HG02981 (cell line): ENCODE results near the gene AMPD3.

Experiments
- ATAC-seq: cut with Tn5 transposase; IDR thresholded peaks from one replicate; pipeline ENCODE4 v1.9.1; 2021; ENCODE audit warnings: mild to moderate bottlenecking, moderate library complexity; ENCODE audit not compliant: unreplicated experiment

The AMPD3 gene

DNA sequence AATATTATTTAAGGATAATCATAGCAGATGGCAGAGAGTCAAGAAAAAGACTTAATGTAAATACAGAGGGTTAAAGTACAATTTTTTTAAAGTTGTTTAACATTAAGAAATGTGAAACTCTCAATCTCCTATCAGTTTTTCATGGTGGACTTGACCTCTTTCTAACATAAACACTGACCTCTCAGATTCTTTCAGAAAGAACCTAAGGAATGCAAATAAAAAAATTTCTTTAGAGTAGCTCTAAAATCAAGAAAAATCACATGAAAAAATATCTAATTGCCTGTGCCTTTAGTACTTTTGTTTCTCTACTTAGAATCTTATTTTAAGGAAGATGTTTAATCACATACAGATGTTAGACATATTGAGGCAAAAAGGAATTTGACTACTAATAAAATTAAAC, 73.1 kb downstream of the AMPD3 start:
- no peak for ATAC-seq

DNA sequence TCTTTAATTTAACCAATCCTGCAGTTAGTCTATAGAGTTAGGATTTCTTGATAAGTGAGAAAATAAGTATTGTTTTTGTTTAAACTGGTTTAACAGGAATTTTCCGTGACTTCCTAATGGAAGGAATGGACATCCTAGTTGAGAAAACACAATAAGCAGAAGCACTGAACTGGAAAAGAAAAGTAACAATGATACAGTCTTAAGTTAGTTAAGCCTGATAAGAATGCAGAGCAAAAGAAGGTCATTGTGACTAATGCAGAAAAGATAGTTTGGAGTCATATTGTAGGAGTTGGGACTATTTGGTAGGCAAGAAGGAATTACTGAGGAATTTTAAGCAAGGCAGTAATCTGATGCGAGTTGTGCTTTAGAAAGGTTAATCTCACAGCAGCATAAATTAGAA, 74.2 kb downstream of the AMPD3 start:
- no peak for ATAC-seq

DNA sequence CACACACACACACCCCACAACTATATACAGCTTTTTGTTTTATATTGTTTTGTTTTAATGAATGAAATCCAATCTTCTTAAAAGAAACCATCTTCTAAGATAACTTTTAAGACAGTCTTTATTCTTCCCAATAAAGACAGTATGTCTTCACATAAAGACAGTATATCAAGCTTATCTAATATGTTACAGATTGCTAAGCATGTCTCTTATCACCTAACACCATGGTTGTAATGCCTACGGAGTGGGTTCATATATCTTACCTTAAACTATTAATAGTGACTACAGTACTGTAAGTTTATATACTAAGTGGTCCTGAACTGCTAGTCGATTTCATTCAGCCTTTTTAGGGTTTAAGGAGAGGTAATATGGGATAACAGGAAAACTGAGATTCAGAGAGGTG, 77.5 kb downstream of the AMPD3 start:
- no peak for ATAC-seq

DNA sequence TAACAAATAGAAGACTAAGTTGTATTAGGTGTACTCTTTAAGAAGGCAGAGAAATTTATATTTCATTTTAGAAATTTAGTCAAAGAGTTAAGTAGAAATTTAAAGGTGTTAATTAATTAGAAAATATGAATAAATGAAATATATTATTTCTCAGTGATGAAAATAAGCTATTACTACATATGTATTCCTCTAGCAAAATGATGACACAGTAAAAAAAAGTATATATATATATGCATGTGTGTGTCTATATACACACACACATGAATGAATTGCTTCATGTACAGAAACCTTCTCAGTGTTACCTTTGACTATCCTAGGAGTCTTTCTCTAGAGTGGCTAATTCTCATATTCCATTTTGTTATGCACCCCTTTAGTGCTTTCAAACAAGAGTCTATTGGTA, 78.3 kb downstream of the AMPD3 start:
- ATAC-seq, result no peak

DNA sequence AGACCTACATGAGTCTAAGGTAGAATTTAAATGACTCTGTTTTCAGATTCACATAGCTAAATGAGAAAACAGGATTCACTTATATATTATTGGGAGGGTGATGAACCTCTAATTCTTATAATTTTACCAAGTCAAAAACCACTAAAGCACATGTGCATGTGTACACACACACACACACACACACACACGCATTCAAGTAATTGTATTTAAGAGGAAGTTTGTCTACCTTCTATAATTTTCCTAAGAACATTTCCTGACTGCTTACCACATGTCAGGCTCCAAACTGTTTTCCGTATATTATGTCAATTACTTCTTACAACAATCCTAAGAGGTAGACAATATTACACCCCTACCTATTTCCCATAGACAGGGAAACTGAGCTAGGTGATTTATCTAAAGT, 79.3 kb downstream of the AMPD3 start:
- ATAC-seq, result no peak

DNA sequence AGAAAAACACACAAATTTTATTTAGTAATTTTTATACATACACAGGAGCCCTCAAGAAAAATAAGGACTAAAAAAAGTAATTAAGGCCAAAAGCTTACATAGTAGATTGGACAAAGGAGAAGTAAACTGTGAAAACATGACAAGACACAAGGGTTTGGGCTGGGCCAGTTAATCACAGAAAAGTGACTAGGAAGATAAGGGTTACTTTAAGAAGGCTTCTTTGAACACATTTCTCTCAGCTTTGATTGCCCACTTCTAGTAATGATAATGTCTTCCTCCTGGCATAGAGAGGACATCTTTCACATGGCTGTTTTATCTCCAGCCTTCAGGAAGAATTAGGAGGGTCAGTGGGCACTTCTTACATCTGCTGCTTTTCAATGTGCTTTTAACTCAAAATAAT, 82.5 kb downstream of the AMPD3 start:
- ATAC-seq, result no peak

DNA sequence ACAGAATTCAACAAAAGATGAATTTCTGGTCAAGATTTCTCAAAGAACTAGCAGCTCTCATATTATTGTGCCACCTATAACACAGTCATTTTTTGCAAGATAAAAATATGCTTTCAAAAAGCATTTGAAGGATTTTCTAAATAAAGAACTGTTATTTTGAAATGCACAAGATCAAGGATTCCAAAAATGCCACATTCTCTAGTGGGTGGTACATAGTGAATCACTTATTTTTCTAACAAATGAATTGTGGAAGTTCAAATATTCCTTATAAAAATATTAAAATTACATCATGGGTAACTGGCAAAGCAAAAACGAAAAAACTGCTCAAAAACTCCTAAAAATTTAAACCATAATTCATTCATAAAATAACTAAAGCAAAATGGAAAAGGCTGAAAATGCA, 83.9 kb downstream of the AMPD3 start:
- no peak for ATAC-seq

DNA sequence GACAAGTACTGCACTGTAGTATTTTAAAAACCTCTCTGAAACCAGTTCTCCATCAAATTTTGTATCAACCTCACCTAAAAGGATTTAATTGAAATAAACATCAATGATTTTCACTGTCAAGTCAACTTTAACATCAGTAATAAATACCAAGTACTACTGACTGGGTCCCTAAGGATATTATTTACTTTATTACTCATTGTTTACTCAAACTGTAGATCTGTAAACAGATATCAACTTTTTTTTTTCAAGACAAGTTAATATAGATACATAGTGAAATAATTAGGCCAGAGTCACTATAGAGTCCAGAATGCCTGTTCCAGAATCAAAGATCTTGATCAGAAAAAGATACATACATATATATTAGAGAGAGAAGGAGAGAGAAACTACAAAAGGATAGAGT, 84.3 kb downstream of the AMPD3 start:
- no peak for ATAC-seq

DNA sequence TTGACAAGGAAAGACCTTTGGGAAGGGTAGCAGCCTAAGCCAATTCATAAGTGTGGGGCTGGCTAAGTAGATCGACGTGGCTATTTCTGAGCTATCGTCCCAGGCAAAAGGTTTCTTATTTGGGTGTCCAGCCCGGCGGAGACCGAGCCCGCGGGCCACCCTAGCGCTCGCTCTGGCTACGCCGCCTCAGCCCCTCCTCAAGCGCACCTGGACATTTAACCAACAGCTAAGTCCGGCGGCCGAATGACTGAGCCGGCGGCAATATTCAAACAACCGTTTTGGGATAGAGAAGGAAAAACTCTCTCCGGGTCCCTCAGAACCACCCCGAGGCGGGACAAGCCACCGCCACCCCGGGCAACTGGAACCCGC, 85.5 kb downstream of the AMPD3 start:
- peak; percentile 17 for ATAC-seq

DNA sequence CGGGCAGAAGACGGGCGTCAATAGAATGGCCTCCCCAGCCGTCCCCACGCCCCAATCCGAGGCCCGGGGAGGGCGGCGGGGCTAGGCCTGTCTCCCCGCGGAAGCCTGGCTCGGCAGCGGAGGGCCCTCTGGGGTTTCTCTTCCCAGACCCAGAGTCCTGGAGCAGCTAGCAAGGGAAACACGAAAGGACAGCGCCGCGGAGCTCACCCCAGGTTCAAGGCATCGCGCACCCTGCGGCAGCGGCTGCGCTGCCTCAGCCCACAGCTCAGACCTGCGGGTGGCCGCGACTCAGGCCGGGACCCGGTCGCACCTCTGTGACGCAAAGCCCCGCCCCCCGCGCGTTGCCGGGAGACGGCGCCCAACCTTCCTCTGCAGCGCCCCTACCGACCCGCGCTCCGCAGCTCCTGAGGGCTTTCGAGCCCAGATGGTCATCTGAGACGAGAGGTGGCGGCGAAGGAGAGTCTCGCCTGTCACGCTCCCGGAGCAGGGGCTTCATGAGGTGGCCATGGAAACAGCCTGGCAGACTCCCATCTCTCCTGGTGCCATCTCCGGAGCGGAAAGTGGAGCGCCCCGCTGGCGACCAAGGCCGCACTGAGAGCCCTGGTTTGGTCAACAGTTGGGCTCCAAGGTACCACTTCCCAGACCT, 86.0 kb downstream of the AMPD3 start, which contains the start of gene RNF141:
TSS of gene RNF141 (minus strand) at position 273 of the 646 bp plus-strand sequence. CDS start 7,029 bp downstream, outside the sequence.
- peak; percentile 98 for ATAC-seq

DNA sequence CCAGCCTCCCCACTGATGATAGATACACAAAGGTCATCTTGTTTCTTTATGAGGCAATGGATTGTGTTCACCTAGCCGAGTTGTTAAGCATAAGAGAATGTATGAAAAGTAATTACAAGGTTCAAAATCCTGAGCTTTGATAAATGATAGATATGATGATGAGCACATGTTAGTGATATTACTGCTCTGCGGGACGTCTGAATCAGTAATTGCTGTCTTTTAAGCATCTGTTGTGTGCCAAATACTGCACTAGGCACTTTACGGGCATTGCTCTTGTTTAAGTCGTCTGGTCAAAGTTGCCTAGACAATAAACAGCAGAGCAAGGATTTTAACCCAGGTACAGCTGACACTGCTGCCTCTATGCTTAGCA, 86.5 kb downstream of the AMPD3 start:
- ATAC-seq, result no peak

DNA sequence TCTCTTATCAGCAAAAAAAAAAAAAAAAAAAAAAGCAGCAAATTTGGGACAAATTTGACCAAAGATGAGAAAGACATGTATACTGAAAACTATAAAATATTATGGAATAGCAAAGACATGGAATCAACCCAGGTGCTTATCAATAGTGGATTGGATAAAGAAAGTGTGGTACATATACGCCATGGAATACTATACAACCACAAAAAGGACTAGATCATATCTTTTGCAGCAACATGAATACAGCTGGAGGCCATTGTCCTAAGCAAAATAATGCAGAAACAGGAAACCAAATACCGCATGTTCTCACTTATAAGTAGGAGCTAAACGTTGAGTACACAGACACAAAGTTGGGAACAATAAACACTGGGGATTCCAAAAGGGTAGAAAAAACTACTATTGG, 87.7 kb downstream of the AMPD3 start:
- ATAC-seq, result no peak

DNA sequence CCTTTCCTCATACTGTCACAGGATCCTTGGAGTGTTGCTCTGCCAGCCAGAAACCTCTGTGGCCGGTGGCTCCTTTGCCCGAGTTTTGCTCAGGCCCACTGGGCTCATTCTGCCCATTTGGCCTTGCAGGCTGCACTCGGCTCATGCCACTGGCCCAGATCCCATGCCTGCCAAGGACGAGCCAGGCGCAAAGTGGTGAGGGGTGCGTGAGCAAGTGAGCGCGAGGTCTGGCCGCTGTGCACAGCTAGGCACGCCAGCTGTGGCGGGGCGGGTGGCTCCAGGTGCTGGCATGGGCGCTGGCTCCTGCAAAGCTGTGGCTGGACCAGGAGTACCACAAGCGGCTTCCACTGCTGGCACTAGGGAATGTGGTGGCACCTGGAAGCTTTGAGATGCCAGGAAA, 88.7 kb downstream of the AMPD3 start:
- no peak for ATAC-seq

DNA sequence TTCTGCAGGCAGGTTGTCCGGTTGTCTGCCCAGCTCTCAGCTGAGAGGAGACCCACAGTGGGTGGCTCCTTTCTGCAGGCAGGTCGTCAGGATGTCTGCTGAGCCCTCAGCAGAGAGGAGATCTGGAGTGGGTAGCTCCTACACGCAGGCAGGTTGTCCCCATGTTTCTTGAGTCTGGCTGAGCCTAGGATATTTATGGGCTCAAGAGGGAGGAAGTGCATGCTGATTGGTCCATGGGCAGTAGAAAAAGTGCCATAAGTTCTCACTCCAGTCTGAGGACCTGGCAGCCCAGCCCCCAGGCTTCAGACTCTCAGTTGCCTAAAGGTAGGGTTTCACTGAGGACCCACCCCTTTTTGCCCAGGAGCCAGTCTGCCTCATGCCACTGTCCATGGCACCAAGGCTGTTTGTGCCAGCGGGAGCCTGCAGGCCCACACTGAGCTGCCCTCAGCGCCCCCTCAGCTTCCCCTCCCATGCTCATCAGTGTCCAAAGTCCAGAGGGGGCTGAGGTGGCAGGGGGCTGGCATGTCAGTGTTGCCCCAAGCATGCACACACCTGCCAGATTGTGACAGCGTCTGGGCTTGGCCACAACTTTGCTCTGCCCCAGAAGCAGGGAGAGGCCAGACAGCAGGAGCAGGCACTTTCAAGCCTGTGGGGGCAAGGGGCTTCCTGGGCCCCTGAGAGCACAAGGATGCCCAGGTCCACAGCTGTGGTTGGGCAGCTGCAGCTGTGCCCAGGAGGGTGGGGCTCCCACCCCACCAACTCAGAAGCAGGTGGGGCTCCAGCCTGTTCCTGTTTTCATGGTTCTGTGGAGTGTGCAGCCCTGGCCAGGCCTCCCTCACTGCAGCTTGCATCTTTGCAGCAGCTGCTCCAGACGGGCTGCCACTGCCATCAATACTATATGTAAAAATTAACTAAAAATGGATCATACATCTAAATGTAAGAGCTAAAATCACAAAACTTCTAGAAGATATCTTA, 89.7 kb downstream of the AMPD3 start:
- ATAC-seq, result no peak

DNA sequence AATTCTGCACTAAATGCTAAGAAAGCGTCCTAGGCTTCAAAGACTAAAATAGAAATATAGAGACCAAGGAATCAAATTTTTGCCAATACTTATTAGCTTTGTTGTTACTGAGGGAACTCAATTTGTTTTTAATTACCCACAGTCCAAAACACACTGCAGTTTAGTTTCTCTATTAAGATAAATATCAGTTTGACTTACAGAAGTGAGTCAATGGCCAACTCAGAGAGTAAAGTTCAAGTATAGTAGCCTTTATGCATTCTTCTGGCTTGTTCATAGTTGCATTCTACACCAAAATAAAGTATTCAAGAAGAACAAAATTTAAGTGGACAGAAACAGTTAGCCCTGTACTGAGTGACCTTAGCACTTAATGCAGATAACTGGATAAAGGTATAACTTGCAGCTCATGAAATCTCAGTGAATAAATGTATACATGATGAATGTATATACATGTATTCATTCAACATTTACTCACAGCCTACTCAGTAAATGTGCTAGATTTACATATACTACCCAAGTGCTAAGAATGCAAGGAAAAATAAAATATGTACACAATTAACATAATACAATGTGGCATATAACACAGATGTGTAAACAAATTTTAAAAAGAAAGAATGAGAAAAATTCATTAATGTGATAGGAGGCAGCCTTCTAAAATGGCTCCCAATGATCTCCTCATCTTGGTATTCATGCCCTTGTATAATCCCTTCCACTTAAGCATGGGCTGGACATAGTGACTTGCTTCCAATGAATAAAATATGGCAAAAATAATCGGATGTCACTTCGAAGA, 95.6 kb downstream of the AMPD3 start:
- ATAC-seq, result no peak

DNA sequence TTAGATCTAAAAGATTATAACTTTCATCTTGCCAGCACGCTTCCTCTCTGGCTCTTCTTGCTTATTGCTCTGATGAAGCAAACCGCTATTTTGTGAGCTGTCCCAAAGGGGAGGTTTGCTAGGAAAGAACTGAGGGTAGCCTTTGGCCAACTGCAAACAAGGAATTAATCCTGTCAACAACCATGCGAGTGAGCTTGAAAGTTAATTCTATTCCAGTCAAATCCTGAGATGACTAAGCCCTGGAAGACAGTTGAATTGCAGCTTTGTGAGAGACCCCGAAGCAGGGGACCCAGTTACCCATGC, 96.2 kb downstream of the AMPD3 start:
- ATAC-seq, result no peak

DNA sequence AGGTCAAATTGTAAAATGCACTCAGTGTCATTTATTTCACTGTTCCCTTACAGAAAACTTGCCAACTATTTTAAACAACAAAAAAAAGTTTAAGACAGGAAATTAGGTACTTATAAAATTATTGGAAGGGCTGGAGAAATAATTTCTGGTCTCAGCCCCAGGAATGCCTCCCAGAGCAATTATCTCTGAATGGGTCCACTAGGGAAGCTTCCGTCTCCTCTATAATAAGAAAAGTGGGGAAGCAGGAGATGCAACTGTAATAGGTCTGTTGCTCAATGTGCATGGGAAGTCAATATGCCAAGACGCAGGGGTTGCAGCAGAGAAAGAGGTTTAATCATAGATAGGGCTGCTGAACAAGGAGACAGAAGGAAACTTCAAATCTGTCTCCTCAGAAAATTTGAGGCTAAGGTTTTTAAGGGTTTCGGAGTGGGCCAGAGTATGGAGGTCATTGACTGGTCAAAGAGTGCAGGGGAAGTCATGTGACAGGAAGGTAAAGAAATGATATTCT, 96.8 kb downstream of the AMPD3 start:
- ATAC-seq, result no peak

DNA sequence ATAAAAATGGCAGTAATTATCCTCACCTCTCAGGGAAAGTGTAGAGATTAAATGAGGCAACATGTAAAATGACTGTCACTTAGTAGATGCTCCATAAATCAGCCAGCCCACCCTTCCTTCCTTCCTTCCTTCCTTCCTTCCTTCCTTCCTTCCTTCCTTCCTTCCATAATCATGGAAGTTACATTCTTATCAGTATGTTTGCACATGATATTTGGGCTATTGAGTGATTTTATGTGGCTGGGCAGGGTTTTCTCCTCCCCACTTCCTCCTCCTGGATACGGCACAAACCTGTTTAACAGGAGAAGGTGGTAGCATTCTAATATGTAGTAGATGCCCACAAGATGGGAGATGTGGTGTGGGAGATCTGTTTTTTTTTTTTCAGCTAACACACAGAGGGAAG, 101.5 kb downstream of the AMPD3 start:
- ATAC-seq, result no peak
